ENCODE measurements around the gene PIBF1.

DNA sequence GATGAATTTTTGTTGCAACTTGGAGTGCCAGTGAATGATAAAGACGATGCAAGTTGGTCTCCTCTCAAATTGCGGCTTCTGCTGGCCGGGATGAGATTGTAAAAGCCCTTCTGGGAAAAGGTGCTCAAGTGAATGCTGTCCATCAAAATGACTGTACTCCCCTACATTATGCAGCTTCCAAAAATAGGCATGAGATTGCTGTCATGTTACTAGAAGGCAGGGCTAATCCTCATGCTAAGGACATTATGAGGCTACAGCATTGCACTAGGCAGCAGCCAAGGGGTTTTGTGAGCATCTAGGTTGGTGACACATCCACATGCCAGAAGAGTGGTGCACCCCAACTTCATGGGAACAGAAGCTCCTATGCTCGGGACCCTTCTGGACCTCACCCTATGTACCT is 254.6 kb downstream of the PIBF1 start:
- TF ChIP-seq, protein P1, sequence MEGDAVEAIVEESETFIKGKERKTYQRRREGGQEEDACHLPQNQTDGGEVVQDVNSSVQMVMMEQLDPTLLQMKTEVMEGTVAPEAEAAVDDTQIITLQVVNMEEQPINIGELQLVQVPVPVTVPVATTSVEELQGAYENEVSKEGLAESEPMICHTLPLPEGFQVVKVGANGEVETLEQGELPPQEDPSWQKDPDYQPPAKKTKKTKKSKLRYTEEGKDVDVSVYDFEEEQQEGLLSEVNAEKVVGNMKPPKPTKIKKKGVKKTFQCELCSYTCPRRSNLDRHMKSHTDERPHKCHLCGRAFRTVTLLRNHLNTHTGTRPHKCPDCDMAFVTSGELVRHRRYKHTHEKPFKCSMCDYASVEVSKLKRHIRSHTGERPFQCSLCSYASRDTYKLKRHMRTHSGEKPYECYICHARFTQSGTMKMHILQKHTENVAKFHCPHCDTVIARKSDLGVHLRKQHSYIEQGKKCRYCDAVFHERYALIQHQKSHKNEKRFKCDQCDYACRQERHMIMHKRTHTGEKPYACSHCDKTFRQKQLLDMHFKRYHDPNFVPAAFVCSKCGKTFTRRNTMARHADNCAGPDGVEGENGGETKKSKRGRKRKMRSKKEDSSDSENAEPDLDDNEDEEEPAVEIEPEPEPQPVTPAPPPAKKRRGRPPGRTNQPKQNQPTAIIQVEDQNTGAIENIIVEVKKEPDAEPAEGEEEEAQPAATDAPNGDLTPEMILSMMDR (IDR thresholded peaks at IDR 0.05): no peak
- no peak for TF ChIP-seq POLR2A (IDR thresholded peaks at IDR 0.05)
